ENCODE results near the gene LILRB1.

GRCh38 chr19:54608205-54608604, 22.1 kb upstream of the LILRB1 start:
- TF ChIP-seq CTCF (IDR thresholded peaks at IDR 0.05) (no peak), POLR2A (IDR thresholded peaks at IDR 0.05) (no peak)
